NB4 (cell line): Measurements from ENCODE around the gene SMPD3.

Experiments
- DNase-seq: peaks from one replicate; pipeline ENCODE4 v3.0.0; 2010; ENCODE audit warnings: low read depth
- H3K4me3 ChIP-seq: one replicate; pipeline ENCODE4 v1.5.1; 2011; ENCODE audit warnings: mild to moderate bottlenecking, low read depth, low read length, moderate library complexity
- MYC ChIP-seq: IDR thresholded peaks from 2 replicates; pipeline ENCODE4 v1.6.1; 2011; ENCODE audit warnings: low read depth, low read length
- POLR2A ChIP-seq: IDR thresholded peaks from 2 replicates; pipeline ENCODE4 v1.6.1; 2011; ENCODE audit warnings: mild to moderate bottlenecking; ENCODE audit not compliant: insufficient read length; ENCODE audit errors: extremely low read depth
- TF ChIP-seq, protein P1 (sequence below): IDR thresholded peaks from 2 replicates; pipeline ENCODE4 v1.6.1; 2011; ENCODE audit warnings: low read depth, low read length
- TF ChIP-seq, protein P2 (sequence below): IDR thresholded peaks from one replicate; pipeline ENCODE4 v1.5.1; 2012; ENCODE audit warnings: low read depth, low read length

Gene SMPD3

GRCh38 chr16:68364561-68364998 is 83.7 kb downstream of the SMPD3 start:
- no peak overlapping the region for H3K4me3 ChIP-seq
- no peak for TF ChIP-seq POLR2A
- TF ChIP-seq MYC = no peak
- TF ChIP-seq, protein P1, sequence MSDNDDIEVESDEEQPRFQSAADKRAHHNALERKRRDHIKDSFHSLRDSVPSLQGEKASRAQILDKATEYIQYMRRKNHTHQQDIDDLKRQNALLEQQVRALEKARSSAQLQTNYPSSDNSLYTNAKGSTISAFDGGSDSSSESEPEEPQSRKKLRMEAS = no peak
- TF ChIP-seq, protein P2, sequence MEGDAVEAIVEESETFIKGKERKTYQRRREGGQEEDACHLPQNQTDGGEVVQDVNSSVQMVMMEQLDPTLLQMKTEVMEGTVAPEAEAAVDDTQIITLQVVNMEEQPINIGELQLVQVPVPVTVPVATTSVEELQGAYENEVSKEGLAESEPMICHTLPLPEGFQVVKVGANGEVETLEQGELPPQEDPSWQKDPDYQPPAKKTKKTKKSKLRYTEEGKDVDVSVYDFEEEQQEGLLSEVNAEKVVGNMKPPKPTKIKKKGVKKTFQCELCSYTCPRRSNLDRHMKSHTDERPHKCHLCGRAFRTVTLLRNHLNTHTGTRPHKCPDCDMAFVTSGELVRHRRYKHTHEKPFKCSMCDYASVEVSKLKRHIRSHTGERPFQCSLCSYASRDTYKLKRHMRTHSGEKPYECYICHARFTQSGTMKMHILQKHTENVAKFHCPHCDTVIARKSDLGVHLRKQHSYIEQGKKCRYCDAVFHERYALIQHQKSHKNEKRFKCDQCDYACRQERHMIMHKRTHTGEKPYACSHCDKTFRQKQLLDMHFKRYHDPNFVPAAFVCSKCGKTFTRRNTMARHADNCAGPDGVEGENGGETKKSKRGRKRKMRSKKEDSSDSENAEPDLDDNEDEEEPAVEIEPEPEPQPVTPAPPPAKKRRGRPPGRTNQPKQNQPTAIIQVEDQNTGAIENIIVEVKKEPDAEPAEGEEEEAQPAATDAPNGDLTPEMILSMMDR = peak; percentile 43
- DNase-seq = peak; percentile 78

- no peak overlapping the region for H3K4me3 ChIP-seq
- TF ChIP-seq POLR2A = no peak
- peak; percentile 59; the same call in 1 of the 2 replicates for TF ChIP-seq MYC
- TF ChIP-seq, protein P1 = peak; percentile 65
- no peak for DNase-seq
Observed at GRCh38 chr16:68363658-68364521, 84.4 kb downstream of the SMPD3 start.

DNA sequence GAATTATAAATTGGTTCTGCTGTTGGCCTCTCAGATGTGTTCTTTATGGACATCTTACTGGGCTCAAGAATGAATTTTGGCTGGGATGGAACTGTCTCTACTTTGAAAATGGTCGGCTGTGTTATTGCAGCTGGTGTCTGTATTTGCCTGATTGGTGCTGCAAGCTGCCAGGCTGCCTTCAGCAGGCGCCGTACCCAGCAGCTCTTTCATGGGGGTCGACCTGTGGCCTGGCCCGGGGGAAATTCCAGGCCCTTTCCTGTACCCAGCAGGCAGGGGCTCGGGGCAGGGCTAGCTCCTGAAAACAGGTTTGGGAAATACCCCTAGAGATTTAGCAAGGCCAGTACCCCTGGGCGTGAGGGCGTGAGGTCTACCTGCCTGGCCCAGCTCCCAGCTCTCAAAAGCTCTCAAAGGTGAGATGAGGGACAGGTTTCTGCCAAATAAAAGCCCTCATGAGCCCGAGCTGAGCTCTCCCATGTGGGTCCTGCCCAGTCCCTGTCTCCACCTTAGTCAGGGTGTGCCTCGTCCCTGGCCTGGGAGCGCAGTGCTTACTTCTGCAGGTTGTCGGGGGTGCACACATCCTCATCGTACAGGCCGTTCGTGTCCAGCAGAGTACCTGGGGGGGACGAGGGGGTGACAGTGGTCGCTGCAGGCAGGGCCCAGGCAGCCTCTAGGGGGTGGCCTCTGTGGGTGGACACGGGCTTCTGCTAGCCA is 85.2 kb downstream of the SMPD3 start:
- TF ChIP-seq, protein P1 = no peak
- no peak for TF ChIP-seq MYC
- no peak for TF ChIP-seq POLR2A
- TF ChIP-seq, protein P2 = no peak
- no peak overlapping the region for H3K4me3 ChIP-seq
- no peak for DNase-seq

DNA sequence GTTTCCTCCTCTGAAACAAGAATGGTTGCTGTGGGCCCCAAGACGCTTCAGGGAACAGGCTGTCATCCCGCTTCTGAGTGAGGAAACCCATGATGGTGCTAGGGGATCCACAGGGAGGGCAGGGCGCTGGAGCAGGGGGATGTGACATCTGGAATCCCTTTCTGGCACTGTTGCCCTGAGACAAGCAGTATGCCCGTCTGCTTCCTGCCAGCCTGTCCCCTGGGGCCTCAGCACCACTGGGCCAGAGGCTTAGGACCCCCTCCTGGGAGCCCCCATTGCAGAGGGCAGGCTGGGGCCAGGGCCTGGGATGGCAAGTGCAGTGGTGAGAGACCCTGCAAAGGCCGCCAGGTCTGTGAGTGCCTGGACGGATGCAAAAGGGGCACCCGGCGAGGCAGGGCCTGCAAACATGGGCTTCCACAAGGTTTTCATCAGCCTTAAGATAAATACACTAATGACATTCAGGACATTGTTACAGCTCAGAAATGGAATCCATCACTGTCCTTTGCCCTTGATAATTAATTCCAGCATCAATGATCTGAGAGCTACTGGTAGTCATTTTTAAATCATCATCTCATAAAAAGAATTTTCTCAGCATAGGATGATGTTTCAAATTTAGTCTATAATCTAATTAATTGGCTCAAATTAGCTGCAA is 85.9 kb downstream of the SMPD3 start:
- H3K4me3 ChIP-seq = no peak overlapping the region
- no peak for DNase-seq
- no peak for TF ChIP-seq POLR2A
- TF ChIP-seq, protein P2 = no peak
- TF ChIP-seq, protein P1 = no peak

GRCh38 chr16:68361485-68361884 is 86.8 kb downstream of the SMPD3 start:
- TF ChIP-seq, protein P2 = no peak
- TF ChIP-seq POLR2A (no peak), MYC (no peak)
- TF ChIP-seq, protein P1 = no peak
- H3K4me3 ChIP-seq = no peak overlapping the region
- DNase-seq = no peak

- TF ChIP-seq MYC = no peak
- no peak for TF ChIP-seq POLR2A
- TF ChIP-seq, protein P1 = no peak
- no peak overlapping the region for H3K4me3 ChIP-seq
Observed at GRCh38 chr16:68360956-68361355, 87.4 kb downstream of the SMPD3 start.

More at GRCh38 chr16:68360956-68361355, 87.4 kb downstream of the SMPD3 start:
- DNase-seq = no peak
